Stimulated activated CD4-positive, alpha-beta T cell treated with anti-CD3 and anti-CD28 coated beads, Interleukin-12 subunit alpha, Interleukin-12 subunit beta, amount 100 ng/mL, for 4 hours (primary cell): ENCODE data around the gene ART1.
"Not testable (repeated sequence)": the region's sequence is repeated elsewhere in the genome, so short reads cannot be mapped to it uniquely, and the experiment has no call there.

Experiments
- DNase-seq: peaks from one replicate; pipeline ENCODE4 v3.0.0-alpha.2; 2020

ART1 gene

GRCh38 chr11:3644817-3645235 lies at the start of gene ART1:
Gene ART1 (plus strand): TSS chr11:3645128. CDS start chr11:3659214, 14,086 bp downstream.
- no peak for DNase-seq

DNA sequence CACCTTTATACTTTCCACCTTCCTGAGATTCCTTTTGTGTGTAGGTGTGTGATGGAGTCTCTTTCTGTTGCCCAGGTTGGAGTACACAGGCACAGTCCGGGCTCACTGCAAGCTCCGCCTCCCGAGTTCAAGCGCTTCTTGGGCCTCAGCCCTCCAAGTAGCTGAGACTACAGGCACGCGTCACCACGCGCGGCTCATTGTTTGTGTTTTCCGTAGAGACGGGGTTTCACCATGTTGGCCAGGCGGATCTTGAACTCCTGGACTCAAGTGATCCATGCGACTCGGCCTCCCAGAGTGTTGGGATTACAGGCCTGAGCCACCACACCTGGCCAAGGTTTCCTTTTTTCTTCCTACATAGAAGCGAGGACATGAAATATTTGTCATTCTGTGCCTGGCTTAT lies 47.2 kb upstream of the ART1 start:
- not testable (repeated sequence) for DNase-seq

DNA sequence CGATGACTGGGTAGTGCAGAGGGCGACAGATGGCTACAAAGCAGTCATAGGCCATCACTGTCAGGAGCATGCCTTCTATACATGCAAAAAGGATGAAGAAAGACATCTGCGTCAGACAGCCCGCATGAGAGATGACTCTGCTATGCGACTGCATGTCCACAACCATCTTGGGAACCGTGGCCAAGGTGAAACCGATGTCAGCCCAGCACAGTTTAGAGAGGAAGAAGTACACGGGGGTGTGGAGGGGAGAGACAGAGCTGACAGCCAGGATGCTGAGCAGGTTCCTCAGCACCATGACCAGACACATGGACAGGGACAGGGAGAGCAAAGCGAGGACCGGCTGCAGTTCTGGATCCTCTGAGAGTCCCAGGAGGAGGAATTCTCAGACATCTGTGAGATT lies 44.7 kb upstream of the ART1 start:
- DNase-seq = not testable (repeated sequence)

DNA sequence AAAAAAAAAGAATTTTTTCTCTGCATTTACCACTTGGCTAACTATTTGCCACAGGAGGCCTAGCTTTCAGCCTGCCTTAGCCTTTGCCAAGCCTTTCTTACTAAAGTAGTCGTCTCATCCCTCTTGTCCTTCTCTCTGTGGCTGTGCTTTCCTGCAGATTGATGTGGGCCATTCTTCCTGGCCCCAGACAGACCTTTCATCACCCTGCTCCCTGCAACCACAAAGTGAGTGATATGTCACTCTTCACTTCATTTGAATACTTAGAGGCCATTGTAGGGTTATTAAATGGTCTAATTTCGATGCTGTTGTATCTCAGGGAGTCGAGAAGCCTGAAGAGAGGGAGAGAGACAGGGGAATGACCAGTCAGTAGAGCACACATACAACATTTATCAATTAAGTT lies 40.8 kb upstream of the ART1 start:
- DNase-seq = no peak

GRCh38 chr11:3605283-3605662 lies 39.7 kb upstream of the ART1 start:
- no peak for DNase-seq

DNA sequence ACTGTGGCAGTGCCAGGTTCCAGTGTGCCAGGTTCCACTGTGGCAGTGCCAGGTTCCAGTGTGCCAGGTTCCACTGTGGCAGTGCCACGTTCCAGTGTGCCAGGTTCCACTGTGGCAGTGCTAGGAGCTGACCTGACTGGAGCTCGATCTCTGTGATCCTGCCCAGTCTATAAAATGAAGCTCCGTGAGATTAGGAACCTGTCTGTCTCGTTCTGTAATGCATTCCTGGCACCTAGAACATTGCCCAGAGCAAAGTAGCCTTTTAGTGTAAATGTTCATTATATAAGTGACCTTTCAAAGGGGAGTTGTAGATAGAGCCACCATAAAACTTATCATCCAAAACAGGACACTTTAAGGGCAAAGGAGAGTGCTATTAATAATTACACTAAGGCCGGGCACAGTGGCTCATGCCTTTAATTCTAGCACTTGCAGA lies 39.1 kb upstream of the ART1 start:
- no peak for DNase-seq

- no peak for DNase-seq
Observed at GRCh38 chr11:3609416-3610265, 35.3 kb upstream of the ART1 start.

DNA sequence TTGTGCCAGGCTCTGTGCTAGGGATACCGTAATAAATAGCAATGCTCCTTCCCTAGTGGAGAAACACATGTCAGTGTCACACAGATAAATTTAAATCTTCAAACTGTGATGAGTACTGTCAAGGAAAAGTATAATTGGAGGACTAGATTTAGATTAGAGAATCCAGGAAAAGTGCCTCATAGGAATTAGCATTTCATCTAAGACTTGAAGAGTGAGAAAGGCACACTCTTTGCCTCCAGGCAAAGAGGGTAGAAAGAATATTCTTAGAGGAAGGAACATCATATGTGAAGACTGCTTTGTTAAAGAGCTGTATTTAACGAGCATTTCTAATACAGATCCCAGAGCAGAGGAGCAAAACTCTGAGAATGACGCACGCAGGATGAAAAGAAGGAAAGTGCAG lies 34.1 kb upstream of the ART1 start:
- no peak for DNase-seq

DNA sequence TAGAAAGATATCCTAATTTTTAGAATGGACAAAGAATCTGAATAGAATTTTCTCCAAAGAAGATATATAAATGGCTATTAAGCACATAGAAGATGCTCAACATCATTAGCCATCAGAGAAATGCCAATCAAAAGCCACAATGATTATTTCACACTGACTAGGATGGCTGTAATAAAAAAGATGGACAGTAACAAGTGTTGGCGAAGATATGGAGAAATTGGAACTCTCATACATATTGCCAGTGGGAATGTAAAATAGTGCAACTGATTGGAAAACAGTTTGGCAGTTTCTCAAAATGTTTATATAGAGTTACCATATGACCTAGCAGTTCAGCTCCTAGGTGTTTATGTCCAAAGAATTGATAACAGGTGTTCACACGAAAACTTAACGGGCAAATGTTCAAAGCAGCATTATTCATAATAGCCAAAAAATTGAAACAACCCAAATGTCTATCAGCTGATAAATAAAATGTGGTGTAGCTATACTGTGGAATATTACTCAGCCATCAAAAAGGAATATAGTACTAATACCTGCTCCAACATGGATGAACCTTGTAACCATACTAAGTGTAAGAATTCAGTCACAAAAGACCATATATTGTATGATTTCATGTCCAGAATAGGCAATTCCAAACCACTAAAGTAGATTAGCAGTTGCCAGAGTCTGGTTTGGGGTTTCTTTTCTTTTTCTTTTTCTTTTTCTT lies 32.8 kb upstream of the ART1 start:
- DNase-seq = no peak

DNA sequence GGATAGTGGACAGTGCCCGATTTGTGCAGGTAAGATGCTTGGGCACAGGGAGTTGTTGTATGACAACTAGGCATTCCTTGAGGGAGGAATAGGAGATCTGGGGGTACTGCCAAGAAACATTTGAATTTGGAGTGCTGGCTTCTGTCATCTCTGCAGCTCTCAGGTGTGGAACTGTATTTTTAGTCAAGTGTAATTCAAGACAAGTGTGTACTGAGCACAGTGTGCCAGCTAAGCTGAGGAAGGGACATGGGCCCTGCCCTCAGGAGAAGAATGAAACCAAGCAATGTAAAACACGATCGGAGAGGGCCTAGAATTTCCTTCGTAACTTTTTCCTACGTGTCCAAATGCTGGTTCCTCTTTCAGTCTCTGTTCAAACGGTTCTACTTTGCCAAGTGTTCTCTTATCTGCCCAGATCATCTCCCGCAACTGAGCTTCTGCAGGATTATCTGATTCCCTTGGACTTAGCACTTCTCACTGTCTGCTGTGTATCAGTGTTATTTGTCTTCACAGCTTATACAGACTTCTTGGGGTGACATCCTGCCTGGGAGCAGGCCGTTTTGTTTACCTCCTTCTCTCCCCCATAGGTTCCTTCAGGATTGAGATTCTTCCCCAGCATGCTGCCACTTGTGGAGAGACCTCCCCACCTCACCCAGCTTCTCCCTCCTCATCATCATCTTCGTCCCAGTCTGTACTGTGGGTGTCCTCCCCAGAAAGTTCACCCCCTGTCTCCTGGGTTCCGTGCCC lies 30.8 kb upstream of the ART1 start:
- no peak for DNase-seq

DNA sequence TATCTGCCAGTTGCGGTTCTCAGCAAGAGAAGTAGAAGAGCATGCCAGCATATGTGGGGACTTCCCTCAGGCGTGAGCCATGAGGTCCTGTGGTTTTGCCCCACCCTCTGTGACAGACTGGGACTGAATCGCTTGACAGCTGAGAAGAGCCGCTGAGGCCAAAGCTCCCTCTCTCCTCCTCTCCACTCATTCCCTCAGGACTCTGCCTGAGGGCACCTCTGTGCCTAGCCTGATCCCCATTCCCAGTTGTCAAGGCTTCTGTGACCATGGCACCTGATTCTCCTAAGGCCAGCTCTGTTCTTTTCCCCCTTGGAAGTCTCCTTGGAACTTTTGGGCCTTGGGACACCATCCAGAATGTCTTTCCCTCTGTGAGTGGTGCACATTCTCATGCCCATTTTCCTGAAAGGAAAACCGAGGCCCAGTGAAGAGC lies 30.2 kb upstream of the ART1 start:
- DNase-seq = peak; percentile 33

DNA sequence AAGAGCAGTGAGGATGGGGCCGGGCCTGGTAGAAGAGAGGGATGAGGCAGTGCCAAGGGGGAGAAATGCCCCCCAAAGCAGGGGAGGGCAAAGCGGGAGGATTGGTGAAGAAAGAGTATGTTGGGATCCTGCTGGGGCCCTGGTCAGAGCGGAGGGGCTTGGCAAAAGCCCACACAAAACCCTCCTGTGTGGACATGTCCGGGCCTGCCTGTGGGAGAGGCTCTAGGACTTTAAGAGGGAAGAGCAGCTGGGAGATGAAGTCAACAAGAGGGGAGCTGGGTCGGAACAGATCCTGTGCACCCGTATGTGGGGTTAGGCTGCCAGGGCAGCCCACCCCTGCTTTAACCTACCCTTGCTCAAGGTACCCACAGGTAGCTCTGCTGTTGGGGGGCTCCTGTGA lies 28.9 kb upstream of the ART1 start:
- DNase-seq = no peak

GRCh38 chr11:3616721-3617460 lies 28.0 kb upstream of the ART1 start:
- DNase-seq = no peak

- no peak for DNase-seq
Observed at GRCh38 chr11:3617990-3618389, 26.9 kb upstream of the ART1 start.

- no peak for DNase-seq
Observed at GRCh38 chr11:3622521-3622920, 22.4 kb upstream of the ART1 start.

DNA sequence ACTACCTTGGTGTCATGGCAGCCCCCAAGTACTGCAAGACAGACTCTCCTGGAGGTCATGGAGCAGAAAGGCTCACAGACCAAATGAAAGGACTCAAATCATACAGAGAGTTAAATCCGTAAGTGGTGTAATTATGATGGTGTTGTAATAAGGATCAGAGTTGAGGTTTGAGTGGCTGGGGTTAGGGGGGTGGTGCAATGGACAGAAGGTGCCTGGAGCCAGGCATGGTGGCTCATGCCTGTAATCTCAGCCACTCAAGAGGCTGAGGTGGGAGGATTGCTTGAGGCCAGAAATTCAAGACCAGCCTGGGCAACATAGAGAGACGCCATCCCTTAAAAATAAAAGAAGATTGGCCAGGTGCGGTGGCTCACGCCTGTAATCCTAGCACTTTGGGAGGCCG lies 21.8 kb upstream of the ART1 start:
- DNase-seq = no peak

- DNase-seq = no peak
Observed at GRCh38 chr11:3623767-3624458, 21.0 kb upstream of the ART1 start.

- no peak for DNase-seq
Observed at GRCh38 chr11:3626250-3626960, 18.5 kb upstream of the ART1 start.

- no peak for DNase-seq
Observed at GRCh38 chr11:3627291-3627690, 17.6 kb upstream of the ART1 start.

DNA sequence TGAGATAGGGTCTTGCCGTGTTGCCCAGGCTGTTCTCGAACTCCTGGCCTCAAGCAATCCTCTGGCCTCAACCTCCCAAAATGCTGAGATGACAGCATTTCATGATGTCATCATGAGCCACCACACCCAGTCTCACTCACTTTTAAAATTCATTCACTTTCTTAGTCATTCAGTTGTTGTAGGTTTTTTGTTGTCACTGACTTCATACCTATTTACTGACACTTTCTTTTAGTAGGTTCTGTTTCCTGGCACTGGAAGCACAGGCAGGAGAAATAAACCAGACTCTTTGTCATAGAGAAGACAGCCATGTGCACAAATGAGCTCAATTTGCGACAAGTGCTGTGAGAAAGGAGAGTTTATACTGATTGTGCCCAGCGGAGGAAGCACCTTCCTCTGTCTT lies 13.6 kb upstream of the ART1 start:
- DNase-seq = no peak

DNA sequence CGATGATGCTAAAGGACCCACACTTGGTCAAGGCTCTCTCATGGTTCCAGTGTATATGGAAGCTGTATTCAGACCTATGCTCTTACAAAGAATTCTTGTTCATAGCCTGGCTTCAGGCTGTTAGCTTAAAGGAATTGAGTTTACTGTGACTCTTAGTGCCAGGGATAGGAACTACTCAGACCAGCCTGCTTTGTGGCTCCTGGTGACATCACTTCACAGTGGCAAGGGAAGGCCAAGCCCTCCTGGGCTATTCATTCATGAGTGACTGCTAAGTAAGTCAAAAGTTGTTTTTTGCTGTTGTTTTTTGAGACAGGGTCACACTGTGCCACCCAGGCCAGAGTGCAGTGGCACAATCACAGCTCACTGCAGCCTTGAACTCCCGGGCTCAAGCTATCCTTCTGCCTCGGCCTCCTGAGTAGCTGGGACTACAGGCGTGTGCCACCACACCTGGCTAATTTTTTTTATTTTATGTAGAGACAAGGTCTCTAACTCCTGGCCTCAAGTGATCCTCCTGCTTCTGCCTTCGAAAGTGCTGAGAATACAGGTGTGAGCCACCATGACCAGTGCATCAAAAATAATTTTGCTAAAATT lies 12.8 kb upstream of the ART1 start:
- no peak for DNase-seq
